HEK293 (cell line): ENCODE measurements around the gene RFTN1.
A peak's percentile ranks its signal among the peaks of the same experiment; 100 is the strongest.

Experiments used
- CTCF ChIA-PET: fragments of 350-600 bp; formaldehyde crosslinking; extraction: SDS; loops from one replicate; lab custom pipeline; 2021; ENCODE audit warnings: antibody characterized with exemption; lab: Yijun Ruan, JAX
- POLR2A ChIA-PET: fragments of 300-600 bp; formaldehyde crosslinking; extraction: SDS; loops from one replicate; lab custom pipeline; 2020; ENCODE audit warnings: antibody characterized with exemption, inconsistent platforms; lab: Yijun Ruan, JAX
- H3K27ac ChIP-seq: fragments of 200-500 bp; sonication (Bioruptor generic); 2 replicates; pipeline ENCODE4 v1.5.1; 2014; ENCODE audit warnings: low read depth, low read length, control low read depth, inconsistent platforms; ENCODE audit errors: extremely low read depth
- H3K36me3 ChIP-seq, 2 experiments: fragments of 200-500 bp in 1 of 2; sonication (Bioruptor generic) in 1 of 2; 1 replicate in 1 of 2; 2 replicates in 1 of 2; pipeline ENCODE4 v1.5.1; 2014 to 2017; ENCODE audit warnings: inconsistent platforms in 2 of 2, low read length in 2 of 2; ENCODE audit not compliant: control insufficient read depth in 2 of 2, insufficient read depth in 1 of 2
- H3K4me1 ChIP-seq: fragments of 200-500 bp; sonication (Bioruptor generic); 2 replicates; pipeline ENCODE4 v1.5.1; 2014; ENCODE audit warnings: mild to moderate bottlenecking, low read length, inconsistent platforms; ENCODE audit not compliant: control insufficient read depth, insufficient read depth
- H3K4me3 ChIP-seq: 2 replicates; pipeline ENCODE4 v1.5.1; 2011; ENCODE audit warnings: low read depth, mild to moderate bottlenecking, control low read depth, low read length, moderate library complexity
- H3K9me3 ChIP-seq: fragments of 200-500 bp; sonication (Bioruptor generic); 2 replicates; pipeline ENCODE4 v1.5.1; 2014; ENCODE audit warnings: low read depth, low read length, inconsistent platforms; ENCODE audit not compliant: control insufficient read depth, insufficient read depth
- IKZF3 ChIP-seq: fragments of 450-650 bp; IDR thresholded peaks from 2 replicates; pipeline ENCODE4 v1.5.0; 2018; ENCODE audit warnings: missing biosample characterization, mild to moderate bottlenecking, missing genetic modification characterization, moderate library complexity
- KLF7 ChIP-seq: fragments of 450-650 bp; formaldehyde crosslinking; IDR thresholded peaks from 2 replicates; pipeline ENCODE4 v1.5.1; 2016; ENCODE audit warnings: missing biosample characterization, missing genetic modification characterization, borderline replicate concordance
- PRDM2 ChIP-seq: fragments of 450-650 bp; formaldehyde crosslinking; IDR thresholded peaks from 2 replicates; pipeline ENCODE4 v1.5.1; 2016; ENCODE audit warnings: missing biosample characterization, missing genetic modification characterization, borderline replicate concordance
- SETDB1 ChIP-seq: IDR thresholded peaks from one replicate; pipeline ENCODE4 v1.6.1; 2017; ENCODE audit warnings: mild to moderate bottlenecking, low read length, moderate library complexity, mixed read lengths; ENCODE audit not compliant: insufficient read length
- ZBTB17 ChIP-seq: fragments of 450-650 bp; formaldehyde crosslinking; IDR thresholded peaks from 2 replicates; pipeline ENCODE4 v1.5.1; 2016; ENCODE audit warnings: missing biosample characterization, missing genetic modification characterization
- ZNF133 ChIP-seq: fragments of 450-650 bp; formaldehyde crosslinking; IDR thresholded peaks from 2 replicates; pipeline ENCODE4 v1.5.1; 2016; ENCODE audit warnings: missing biosample characterization, missing genetic modification characterization
- ZNF175 ChIP-seq: fragments of 450-650 bp; formaldehyde crosslinking; IDR thresholded peaks from 2 replicates; pipeline ENCODE4 v1.5.1; 2016; ENCODE audit warnings: missing biosample characterization, missing genetic modification characterization
- ZNF248 ChIP-seq: fragments of 450-650 bp; formaldehyde crosslinking; IDR thresholded peaks from 2 replicates; pipeline ENCODE4 v1.5.1; 2017; ENCODE audit warnings: missing biosample characterization, missing genetic modification characterization
- ZNF302 ChIP-seq: fragments of 450-650 bp; formaldehyde crosslinking; IDR thresholded peaks from 2 replicates; pipeline ENCODE4 v1.5.1; 2016; ENCODE audit warnings: missing biosample characterization, missing genetic modification characterization, low read depth
- ZNF433 ChIP-seq: fragments of 450-650 bp; formaldehyde crosslinking; IDR thresholded peaks from 2 replicates; pipeline ENCODE4 v1.5.1; 2016; ENCODE audit warnings: missing biosample characterization, missing genetic modification characterization, low read depth
- ZNF580 ChIP-seq: fragments of 450-650 bp; formaldehyde crosslinking; IDR thresholded peaks from 2 replicates; pipeline ENCODE4 v1.5.1; 2016; ENCODE audit warnings: missing biosample characterization, missing genetic modification characterization
- ZNF621 ChIP-seq: fragments of 450-650 bp; formaldehyde crosslinking; IDR thresholded peaks from 2 replicates; pipeline ENCODE4 v1.5.1; 2017; ENCODE audit warnings: missing biosample characterization, missing genetic modification characterization
- ZNF629 ChIP-seq: fragments of 450-650 bp; formaldehyde crosslinking; IDR thresholded peaks from 2 replicates; pipeline ENCODE4 v1.5.1; 2017; ENCODE audit warnings: missing biosample characterization, missing genetic modification characterization
- ZNF791 ChIP-seq: fragments of 450-650 bp; formaldehyde crosslinking; IDR thresholded peaks from 2 replicates; pipeline ENCODE4 v1.5.1; 2016; ENCODE audit warnings: missing biosample characterization, missing genetic modification characterization
- ZNF837 ChIP-seq: fragments of 450-650 bp; formaldehyde crosslinking; IDR thresholded peaks from 2 replicates; pipeline ENCODE4 v1.5.1; 2016; ENCODE audit warnings: missing biosample characterization, missing genetic modification characterization
- ZNF843 ChIP-seq: fragments of 450-650 bp; formaldehyde crosslinking; IDR thresholded peaks from 2 replicates; pipeline ENCODE4 v1.5.1; 2016; ENCODE audit warnings: missing biosample characterization, missing genetic modification characterization
- TF ChIP-seq, protein P1 (sequence below): fragments of 450-650 bp; formaldehyde crosslinking; IDR thresholded peaks from 2 replicates; pipeline ENCODE4 v1.5.1; 2016; ENCODE audit warnings: missing biosample characterization, missing genetic modification characterization

Gene RFTN1

DNA sequence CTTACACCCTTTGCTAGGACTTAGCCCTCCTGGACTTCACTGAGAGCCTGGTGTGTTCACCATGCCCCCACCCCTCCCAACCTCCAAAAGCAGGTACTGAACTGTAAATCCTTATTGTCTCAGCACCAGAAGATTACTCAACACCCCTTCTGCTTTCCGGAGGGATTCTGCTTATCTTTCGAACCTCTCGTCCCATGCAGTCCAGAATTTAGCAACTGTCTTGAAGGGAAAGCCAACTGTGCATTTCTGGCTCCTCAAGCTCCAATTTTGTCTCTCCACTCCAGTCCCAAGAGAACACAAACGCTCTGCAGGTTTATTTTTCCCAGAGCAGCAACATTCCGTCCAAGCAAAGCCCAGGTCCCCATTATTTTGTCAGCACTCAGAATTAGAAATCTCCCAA, 49.6 kb downstream of the RFTN1 start:
- ChIA-PET POLR2A (no interaction called here), CTCF (no interaction called here)
- Histone ChIP-seq H3K4me3 (no peak overlapping the region), H3K9me3 (no peaks in the 10 kb centered on the region; the same call in 1 of the 2 replicates), H3K27ac (no peak overlapping the region), H3K4me1 (peaks cover 15% of the 10 kb centered on the region), H3K36me3 (no peaks in the 10 kb centered on the region)
- no peak for TF ChIP-seq SETDB1
- TF ChIP-seq ZNF621 (tag by site-specific recombination) = no peak
- TF ChIP-seq ZNF791 = no peak

DNA sequence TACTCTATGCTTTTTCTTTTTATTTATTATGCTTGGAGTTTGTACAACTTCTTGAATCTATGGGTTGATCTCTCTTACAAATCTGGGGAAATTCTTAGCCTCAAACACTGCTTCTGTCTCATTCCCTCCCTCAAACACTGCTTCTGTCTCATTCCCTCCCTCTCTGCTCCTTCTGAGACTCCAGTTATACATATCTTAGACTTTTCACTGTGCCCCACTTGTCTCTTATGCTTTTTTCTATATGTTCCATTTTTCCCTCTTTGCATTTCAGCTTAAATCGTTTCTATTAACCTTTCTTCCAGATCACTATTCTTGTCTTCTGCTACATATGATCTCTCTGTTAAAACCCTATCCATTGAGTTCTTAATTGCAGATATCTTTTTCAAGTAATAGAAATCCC, 50.4 kb downstream of the RFTN1 start:
- POLR2A ChIA-PET = no interaction called here
- Histone ChIP-seq H3K36me3 (no peaks in the 10 kb centered on the region), H3K4me1 (peaks cover 10% of the 10 kb centered on the region), H3K9me3 (no peaks in the 10 kb centered on the region; the same call in 1 of the 2 replicates), H3K4me3 (no peak overlapping the region), H3K27ac (no peak overlapping the region)
- TF ChIP-seq ZNF133 (tag by site-specific recombination) = peak; percentile 96
- TF ChIP-seq, protein P1, sequence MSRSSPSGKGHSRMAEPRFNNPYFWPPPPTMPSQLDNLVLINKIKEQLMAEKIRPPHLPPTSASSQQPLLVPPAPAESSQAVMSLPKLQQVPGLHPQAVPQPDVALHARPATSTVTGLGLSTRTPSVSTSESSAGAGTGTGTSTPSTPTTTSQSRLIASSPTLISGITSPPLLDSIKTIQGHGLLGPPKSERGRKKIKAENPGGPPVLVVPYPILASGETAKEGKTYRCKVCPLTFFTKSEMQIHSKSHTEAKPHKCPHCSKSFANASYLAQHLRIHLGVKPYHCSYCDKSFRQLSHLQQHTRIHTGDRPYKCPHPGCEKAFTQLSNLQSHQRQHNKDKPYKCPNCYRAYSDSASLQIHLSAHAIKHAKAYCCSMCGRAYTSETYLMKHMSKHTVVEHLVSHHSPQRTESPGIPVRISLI (tag by site-specific recombination) = no peak
- CTCF ChIA-PET = interaction anchor here (1.0 kb wide), 1 partner anchor 11 kb away, joined by 3 read pairs; no protein-coding TSS in a partner anchor

GRCh38 chr3:16462679-16463078, 50.8 kb downstream of the RFTN1 start:
- H3K9me3 ChIP-seq = no peaks in the 10 kb centered on the region; the same call in 1 of the 2 replicates
- POLR2A ChIA-PET = no interaction called here
- CTCF ChIA-PET = interaction anchor here (1.0 kb wide), 1 partner anchor 11 kb away, joined by 3 read pairs; no protein-coding TSS in a partner anchor
- peaks cover 6% of the 10 kb centered on the region for H3K4me1 ChIP-seq
- H3K4me3 ChIP-seq = no peak overlapping the region
- no peak for TF ChIP-seq SETDB1
- TF ChIP-seq ZBTB17 (tag by site-specific recombination) = no peak
- no peak for TF ChIP-seq ZNF433 (tag by site-specific recombination)
- no peak for TF ChIP-seq ZNF837 (tag by site-specific recombination)
- TF ChIP-seq ZNF248 (tag by site-specific recombination) = no peak
- TF ChIP-seq ZNF302 (tag by site-specific recombination) = no peak
- no peak overlapping the region for H3K27ac ChIP-seq
- no peaks in the 10 kb centered on the region for H3K36me3 ChIP-seq

DNA sequence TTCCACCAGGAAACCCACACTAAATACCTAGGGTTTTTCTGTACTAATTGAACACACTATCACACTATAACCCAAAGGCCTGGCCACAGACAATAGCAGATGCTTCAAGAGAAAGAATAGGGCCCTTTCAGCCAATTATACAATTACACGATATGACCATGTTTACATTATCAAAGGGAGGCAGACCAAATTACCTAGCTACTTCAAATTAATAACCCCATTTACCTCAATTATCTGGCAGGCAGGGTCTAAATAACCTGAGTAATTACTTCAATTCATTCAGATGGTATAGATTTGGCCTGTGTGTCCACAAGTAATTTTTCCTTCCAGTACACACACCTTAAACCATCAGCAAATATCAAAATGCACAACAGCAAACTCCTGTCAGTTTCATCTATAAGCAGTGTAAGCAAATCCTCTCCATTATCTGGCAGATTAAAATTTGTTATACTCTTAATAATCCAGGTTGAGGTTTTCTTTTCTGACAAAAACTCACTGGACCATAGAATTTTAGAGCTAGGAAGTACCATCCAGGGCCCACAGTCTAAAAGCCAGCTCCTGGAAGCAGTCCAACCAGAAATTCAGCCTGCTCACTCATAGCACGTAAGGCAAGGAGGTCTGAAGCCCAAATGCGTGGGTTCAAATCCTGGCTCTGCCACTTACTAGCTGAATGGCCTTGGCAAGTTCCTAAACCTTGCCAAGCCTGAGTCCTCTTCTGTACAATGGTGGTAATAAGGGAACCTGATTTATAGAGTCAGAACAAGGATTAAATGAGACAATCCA, 51.8 kb downstream of the RFTN1 start:
- H3K9me3 ChIP-seq = no peaks in the 10 kb centered on the region; the same call in 1 of the 2 replicates
- H3K4me3 ChIP-seq = no peak overlapping the region
- ChIA-PET CTCF (no interaction called here), POLR2A (no interaction called here)
- H3K4me1 ChIP-seq = 0 out of 2 replicates have a peak, but pooled peaks cover 4% of the 10 kb centered on the region
- no peak overlapping the region for H3K27ac ChIP-seq
- H3K36me3 ChIP-seq = no peaks in the 10 kb centered on the region
- TF ChIP-seq ZNF175 (tag by site-specific recombination) = no peak
- no peak for TF ChIP-seq IKZF3
- TF ChIP-seq ZNF133 (tag by site-specific recombination) = peak; percentile 32; the same call in 1 of the 2 replicates
- no peak for TF ChIP-seq KLF7 (tag by site-specific recombination)
- TF ChIP-seq ZNF629 (tag by site-specific recombination) = no peak
- TF ChIP-seq ZNF580 (tag by site-specific recombination) = no peak
- no peak for TF ChIP-seq PRDM2 (tag by site-specific recombination)
- no peak for TF ChIP-seq ZNF843 (tag by site-specific recombination)
